ENCODE results near the gene CFL2. TPM values are rescaled to one million over a fixed set of nuclear protein-coding genes. Genes with fewer than 3 reads are reported as not detected.

The CFL2 gene
- total and polyA plus RNA-seq, 3 experiments from 2014 or later = 8.4 to 10.2 (median 10.0) TPM

DNA sequence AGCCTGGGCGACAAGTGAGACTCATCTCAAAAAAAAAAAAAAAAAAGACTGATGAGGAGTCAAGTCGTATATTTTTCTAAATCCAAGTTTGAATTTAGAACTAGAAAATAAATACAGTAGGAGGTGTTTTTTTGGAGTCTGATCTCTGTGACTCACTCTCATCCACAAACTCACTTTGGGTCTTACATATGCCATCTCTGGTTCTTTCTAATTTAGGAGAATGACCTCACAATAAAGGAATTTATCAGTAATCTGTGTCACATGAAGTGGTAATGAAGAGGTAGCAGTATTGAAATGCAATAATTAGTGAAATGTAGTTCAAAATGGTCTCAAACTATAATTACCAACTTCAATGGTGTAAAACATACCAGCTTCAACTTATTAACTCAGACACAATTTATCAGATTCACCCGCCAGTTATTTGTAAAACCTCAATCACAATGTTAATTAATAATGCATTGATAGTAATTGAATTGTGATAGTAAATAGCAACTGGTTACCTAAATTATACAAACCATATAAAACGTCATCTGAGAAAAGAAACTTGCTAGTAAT lies 4.4 kb upstream of the CFL2 start:
- Histone ChIP-seq H3K4me1 (ENCODE audit: insufficient read depth, low read length) (no peaks in the 10 kb centered on the region), H3K27ac (ENCODE audit: low read depth, low read length) (no peak overlapping the region), H3K36me3 (ENCODE audit: insufficient read depth, low read length) (no peaks in the 10 kb centered on the region), H3K27me3 (ENCODE audit: insufficient read depth, low read length, poor library complexity, severe bottlenecking) (no peaks in the 10 kb centered on the region), H3K9me3 (ENCODE audit: low read length) (no peaks in the 10 kb centered on the region), H3K4me3 (ENCODE audit: low read length) (no peak overlapping the region)
- peaks cover 12 to 20% (median 16%) of the 10 kb centered on the region in 3 donors for H3K4me1 Mint-ChIP-seq
- H3K36me3 Mint-ChIP-seq = peaks cover 0 to 3% (median 1%) of the 10 kb centered on the region in 3 donors
- H3K27me3 Mint-ChIP-seq = no peaks in the 10 kb centered on the region
- POLR2A ChIA-PET = no interaction called here
- H3K4me3 Mint-ChIP-seq = no peak overlapping the region
- H3K9me3 Mint-ChIP-seq = no peaks in the 10 kb centered on the region
- DNase-seq = no peak
- CTCF ChIA-PET = interaction anchor here (1.3 kb wide), 1 partner anchor 47 kb away, joined by 3 read pairs; no protein-coding TSS in a partner anchor
- H3K27ac Mint-ChIP-seq = no peak overlapping the region

DNA sequence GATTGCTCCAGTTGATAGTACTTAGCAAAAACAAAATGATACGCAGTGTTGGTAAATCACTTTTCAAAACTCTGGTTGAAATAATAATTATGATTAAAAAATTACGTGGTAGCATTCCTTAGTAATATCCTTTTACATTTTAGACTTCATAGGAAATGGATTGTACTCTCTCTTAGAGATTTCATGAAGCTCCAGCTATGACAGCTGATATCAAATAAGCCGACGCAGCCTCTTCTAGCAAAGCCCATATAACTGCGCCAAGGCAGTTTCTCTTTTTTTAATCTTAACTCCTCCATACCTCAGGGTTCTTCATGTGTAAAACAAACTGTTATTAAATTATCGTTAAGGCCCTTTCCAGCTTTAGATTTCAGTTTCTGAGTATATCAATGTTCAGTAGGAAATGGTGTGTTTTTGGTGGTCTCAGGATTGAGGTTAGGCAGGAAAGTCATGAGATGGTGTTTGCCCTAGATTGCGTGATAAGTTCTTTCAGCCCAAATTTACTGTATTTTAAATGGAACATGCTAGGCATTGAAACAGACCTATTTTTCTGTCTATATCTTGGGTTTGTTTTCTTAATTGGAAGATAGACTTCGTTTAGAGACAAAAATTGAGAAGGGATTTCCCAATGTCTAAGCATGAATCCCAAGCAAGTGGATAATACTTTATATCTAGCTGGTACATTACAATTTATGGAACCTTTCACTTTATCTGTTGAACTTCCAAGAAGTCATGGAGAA lies 902 bp upstream of the CFL2 start:
- H3K4me3 ChIP-seq (ENCODE audit: low read length) = peak overlapping the region; percentile 58
- ChIA-PET POLR2A (interaction anchor here (0.5 to 1.0 kb wide), 2 partner anchors 13 to 157 kb away, joined by 4 to 11 read pairs; no protein-coding TSS in a partner anchor), CTCF (interaction anchor here (0.6 to 0.9 kb wide), 4 partner anchors 31 to 46 kb away, joined by 3 to 4 read pairs (median 3); no protein-coding TSS in a partner anchor)
- H3K27me3 ChIP-seq (ENCODE audit: insufficient read depth, low read length, poor library complexity, severe bottlenecking) = no peaks in the 10 kb centered on the region
- peaks cover 6% of the 10 kb centered on the region for H3K4me1 ChIP-seq (ENCODE audit: insufficient read depth, low read length)
- H3K27ac ChIP-seq (ENCODE audit: low read depth, low read length) = no peak overlapping the region
- DNase-seq = no peak
- H3K9me3 ChIP-seq (ENCODE audit: low read length) = no peaks in the 10 kb centered on the region
- Mint-ChIP-seq H3K36me3 (peaks cover 0 to 18% (median 4%) of the 10 kb centered on the region in 3 donors), H3K27ac (peak overlapping the region; percentile 79 to 95 (median 88)), H3K9me3 (no peaks in the 10 kb centered on the region), H3K27me3 (no peaks in the 10 kb centered on the region), H3K4me3 (peak overlapping the region; percentile 75 to 97 (median 84)), H3K4me1 (peaks cover 25 to 35% (median 30%) of the 10 kb centered on the region in 3 donors)
- no peaks in the 10 kb centered on the region for H3K36me3 ChIP-seq (ENCODE audit: insufficient read depth, low read length)

DNA sequence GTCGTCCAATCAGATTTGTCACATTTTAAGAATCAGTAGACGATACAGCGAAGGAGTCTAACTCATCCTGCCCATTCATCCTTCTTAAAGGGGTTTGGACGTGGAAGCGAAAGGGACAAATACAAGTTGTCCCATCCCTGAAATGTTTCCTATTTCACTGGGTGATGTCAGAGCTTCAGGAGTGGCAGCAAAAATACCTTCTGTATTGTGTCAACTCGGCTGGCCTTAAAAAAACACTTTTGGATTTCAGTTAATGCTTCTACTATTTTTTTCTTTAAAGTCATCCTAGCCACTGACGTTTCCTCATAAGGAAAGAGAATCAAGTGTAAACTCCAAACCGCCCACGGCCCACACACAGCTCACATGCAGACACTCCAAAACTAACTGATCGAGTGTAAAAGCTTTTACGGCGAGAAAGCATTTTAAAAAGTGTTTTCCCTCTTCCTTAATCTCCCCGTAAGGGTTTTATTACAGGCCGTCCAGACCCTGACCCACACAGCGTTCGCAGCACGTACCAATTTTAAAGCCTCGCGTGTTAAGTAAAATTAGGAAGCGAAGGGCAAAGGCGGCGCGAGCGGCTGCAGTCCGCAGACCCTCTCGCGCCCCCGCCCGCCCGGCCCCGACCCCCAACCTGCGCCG lies 593 bp downstream of the CFL2 start:
- CTCF ChIA-PET = interaction anchor here (0.7 to 1.7 kb wide), 2 partner anchors 9 to 41 kb away, joined by 3 to 8 read pairs; no protein-coding TSS in a partner anchor

DNA sequence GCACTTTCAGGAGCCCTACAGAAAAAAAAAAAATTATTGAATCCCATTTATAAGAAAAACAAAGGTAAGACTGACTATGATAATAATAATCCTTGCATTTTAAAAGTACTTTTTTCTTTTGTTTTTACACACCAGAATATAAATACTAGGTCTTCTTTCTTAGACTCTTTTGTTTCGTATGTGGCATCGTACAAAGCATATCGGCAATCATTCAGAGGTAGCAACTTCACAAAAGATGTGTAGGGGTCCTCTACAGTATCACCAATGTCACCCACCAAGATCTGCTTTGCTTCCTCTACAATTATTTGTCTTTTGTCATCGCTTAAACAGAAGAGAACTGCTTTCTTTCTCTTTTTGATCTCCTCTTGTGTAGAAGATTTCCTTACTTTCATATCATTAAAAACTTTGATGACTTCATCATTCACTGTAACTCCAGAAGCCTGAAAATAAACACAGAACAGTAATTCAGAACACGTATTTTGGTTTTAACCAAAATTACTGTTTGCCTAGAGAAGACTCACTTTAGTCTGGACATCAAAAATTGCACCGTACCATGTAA lies 1.2 kb downstream of the CFL2 start:
- Mint-ChIP-seq H3K4me3 (peak overlapping the region; percentile 92 to 97 (median 94)), H3K9me3 (no peaks in the 10 kb centered on the region), H3K36me3 (peaks cover 0 to 18% (median 4%) of the 10 kb centered on the region in 3 donors), H3K27me3 (no peaks in the 10 kb centered on the region), H3K27ac (peak overlapping the region; percentile 89 to 97 (median 94)), H3K4me1 (peaks cover 25 to 35% (median 30%) of the 10 kb centered on the region in 3 donors)
- H3K27me3 ChIP-seq (ENCODE audit: insufficient read depth, low read length, poor library complexity, severe bottlenecking) = no peaks in the 10 kb centered on the region
- no peaks in the 10 kb centered on the region for H3K9me3 ChIP-seq (ENCODE audit: low read length)
- CTCF ChIA-PET = interaction anchor here (1.2 to 2.8 kb wide), 5 partner anchors 9 to 72 kb away, joined by 3 to 9 read pairs (median 5); no protein-coding TSS in a partner anchor
- peaks cover 6% of the 10 kb centered on the region for H3K4me1 ChIP-seq (ENCODE audit: insufficient read depth, low read length)
- no peaks in the 10 kb centered on the region for H3K36me3 ChIP-seq (ENCODE audit: insufficient read depth, low read length)
- DNase-seq = peak in 1 of 5 donors; percentile 17
- POLR2A ChIA-PET = interaction anchor here (0.6 to 1.3 kb wide), 2 partner anchors 426 to 691 kb away, joined by 3 to 4 read pairs; partner anchors contain the start of gene NFKBIA
- H3K27ac ChIP-seq (ENCODE audit: low read depth, low read length) = peak overlapping the region; percentile 55
- peak overlapping the region; percentile 54 for H3K4me3 ChIP-seq (ENCODE audit: low read length)

More for the DNA sequence above, 593 bp downstream of the CFL2 start:
- peaks cover 0 to 18% (median 4%) of the 10 kb centered on the region in 3 donors for H3K36me3 Mint-ChIP-seq
- H3K27ac Mint-ChIP-seq = peak overlapping the region; percentile 89 to 97 (median 94)
- no peaks in the 10 kb centered on the region for H3K27me3 Mint-ChIP-seq
- no peaks in the 10 kb centered on the region for H3K9me3 Mint-ChIP-seq
- H3K27ac ChIP-seq (ENCODE audit: low read depth, low read length) = peak overlapping the region; percentile 55
- peak in 2 of 5 donors; percentile 10 to 27 for DNase-seq
- peaks cover 6% of the 10 kb centered on the region for H3K4me1 ChIP-seq (ENCODE audit: insufficient read depth, low read length)
- H3K4me3 Mint-ChIP-seq = peak overlapping the region; percentile 92 to 97 (median 94)
- peak overlapping the region; percentile 54 for H3K4me3 ChIP-seq (ENCODE audit: low read length)
- no peaks in the 10 kb centered on the region for H3K36me3 ChIP-seq (ENCODE audit: insufficient read depth, low read length)
- POLR2A ChIA-PET = interaction anchor here (0.9 to 1.0 kb wide), 2 partner anchors 11 to 270 kb away, joined by 3 to 11 read pairs; no protein-coding TSS in a partner anchor
- no peaks in the 10 kb centered on the region for H3K27me3 ChIP-seq (ENCODE audit: insufficient read depth, low read length, poor library complexity, severe bottlenecking)
- no peaks in the 10 kb centered on the region for H3K9me3 ChIP-seq (ENCODE audit: low read length)
- H3K4me1 Mint-ChIP-seq = peaks cover 25 to 35% (median 30%) of the 10 kb centered on the region in 3 donors

DNA sequence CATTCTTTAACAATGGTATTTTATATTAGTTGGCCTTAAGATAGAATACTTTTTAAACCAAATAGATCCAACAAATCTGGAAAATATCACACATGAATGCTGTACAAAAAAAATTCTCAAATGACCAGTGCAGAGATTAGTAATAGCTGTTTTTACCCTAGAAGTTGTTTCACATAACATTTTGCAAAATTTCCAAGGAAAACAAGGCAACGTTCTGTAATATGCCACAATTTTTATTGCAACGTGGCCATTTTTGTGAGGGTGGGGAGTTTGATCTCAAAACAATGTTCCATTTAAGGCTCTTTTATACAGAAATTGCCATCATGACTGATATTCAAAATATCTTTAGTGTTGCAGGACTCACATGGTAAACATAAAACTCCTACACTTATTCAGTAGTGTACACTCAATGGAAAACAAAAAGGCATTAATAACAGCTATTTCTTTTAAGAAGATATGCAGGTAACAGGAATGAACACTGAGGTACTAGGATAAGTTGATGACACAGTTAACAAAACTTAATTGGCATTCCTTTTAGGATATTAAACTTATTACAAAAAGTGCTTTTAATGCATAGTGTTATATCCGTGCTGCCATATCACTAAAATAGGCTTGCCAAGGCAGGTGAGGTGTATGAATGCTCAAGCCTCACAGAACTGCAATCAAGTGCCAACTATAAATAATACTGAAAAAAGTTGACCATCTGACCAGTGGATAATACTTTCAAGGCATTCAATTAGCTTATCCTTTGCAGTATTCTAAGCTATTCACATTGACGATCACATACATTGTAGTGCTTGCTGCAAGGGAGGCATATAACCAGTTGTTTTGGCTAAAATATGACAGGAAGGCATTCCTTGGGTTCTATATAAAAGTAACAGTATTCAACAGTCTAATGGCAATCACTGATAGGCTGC lies 2.3 kb downstream of the CFL2 start:
- Mint-ChIP-seq H3K27me3 (no peaks in the 10 kb centered on the region), H3K4me3 (peak overlapping the region in 2 of 7 donors; percentile 8 to 97), H3K27ac (peak overlapping the region in 3 of 8 donors; percentile 2 to 71 (median 15)), H3K4me1 (peaks cover 25 to 35% (median 30%) of the 10 kb centered on the region in 3 donors), H3K9me3 (no peaks in the 10 kb centered on the region), H3K36me3 (peaks cover 0 to 18% (median 2%) of the 10 kb centered on the region in 3 donors)
- ChIA-PET CTCF (interaction anchor here (1.2 to 2.8 kb wide), 5 partner anchors 11 to 71 kb away, joined by 3 to 9 read pairs (median 3); no protein-coding TSS in a partner anchor), POLR2A (interaction anchor here (1.3 kb wide), 1 partner anchor 692 kb away, joined by 3 read pairs; the partner anchor contains the start of gene NFKBIA)
- no peaks in the 10 kb centered on the region for H3K27me3 ChIP-seq (ENCODE audit: insufficient read depth, low read length, poor library complexity, severe bottlenecking)
- H3K27ac ChIP-seq (ENCODE audit: low read depth, low read length) = no peak overlapping the region
- no peaks in the 10 kb centered on the region for H3K9me3 ChIP-seq (ENCODE audit: low read length)
- peaks cover 6% of the 10 kb centered on the region for H3K4me1 ChIP-seq (ENCODE audit: insufficient read depth, low read length)
- H3K4me3 ChIP-seq (ENCODE audit: low read length) = no peak overlapping the region
- no peaks in the 10 kb centered on the region for H3K36me3 ChIP-seq (ENCODE audit: insufficient read depth, low read length)
- DNase-seq = no peak

DNA sequence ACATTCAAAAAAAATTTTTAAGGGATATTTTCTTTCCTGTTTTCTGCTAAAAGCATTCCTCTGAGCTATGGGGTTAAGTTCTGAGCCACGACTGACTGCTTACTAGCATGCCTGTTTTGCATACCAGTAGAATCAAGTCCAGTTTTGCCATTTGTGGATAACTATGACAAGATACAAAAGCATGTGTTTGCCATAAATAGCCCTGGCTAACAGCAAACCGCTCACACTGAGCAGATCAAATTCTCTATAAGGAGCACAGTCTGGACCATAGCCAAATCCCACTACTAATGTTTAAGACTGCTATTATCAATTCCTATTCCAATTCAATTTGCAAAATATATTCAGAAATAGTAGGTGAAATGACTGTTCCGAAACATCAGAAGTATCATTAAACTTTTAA lies 3.2 kb downstream of the CFL2 start:
- no peaks in the 10 kb centered on the region for H3K36me3 ChIP-seq (ENCODE audit: insufficient read depth, low read length)
- no peaks in the 10 kb centered on the region for H3K9me3 Mint-ChIP-seq
- CTCF ChIA-PET = interaction anchor here (1.2 to 2.8 kb wide), 2 partner anchors 12 to 38 kb away, joined by 3 to 9 read pairs; no protein-coding TSS in a partner anchor

More for the DNA sequence above, 3.2 kb downstream of the CFL2 start:
- Mint-ChIP-seq H3K27ac (peak overlapping the region in 1 of 8 donors; percentile 15), H3K4me1 (peaks cover 25 to 35% (median 30%) of the 10 kb centered on the region in 3 donors), H3K27me3 (no peaks in the 10 kb centered on the region), H3K36me3 (peaks cover 0 to 18% (median 2%) of the 10 kb centered on the region in 3 donors), H3K4me3 (no peak overlapping the region)
- Histone ChIP-seq H3K9me3 (ENCODE audit: low read length) (no peaks in the 10 kb centered on the region), H3K27ac (ENCODE audit: low read depth, low read length) (no peak overlapping the region), H3K4me3 (ENCODE audit: low read length) (no peak overlapping the region), H3K4me1 (ENCODE audit: insufficient read depth, low read length) (peaks cover 6% of the 10 kb centered on the region), H3K27me3 (ENCODE audit: insufficient read depth, low read length, poor library complexity, severe bottlenecking) (no peaks in the 10 kb centered on the region)
- no peak for DNase-seq
- POLR2A ChIA-PET = no interaction called here
